A549 treated with AZD9567 at 1 μM for 4 hours (cell line): ENCODE data around the gene DMXL1. TPM values are rescaled to one million over a fixed set of nuclear protein-coding genes. Genes with fewer than 3 reads are reported as not detected.

Experiments
- total RNA-seq: library from RNA; stranded (reverse); fragments of 200-300 nt; extraction: Qiagen RNA extraction; gene quantifications from 5 replicates; pipeline ENCODE4 v1.2.3, GENCODE V29; 2022; ENCODE audit not compliant: insufficient read depth

Gene DMXL1
- 8.1 to 18.7 TPM (median 10.1 TPM) in 5 replicates for total RNA-seq

GRCh38 chr5:119070828-119071560, at the start of gene DMXL1:
TSS of gene DMXL1 (plus strand) at chr5:119071087. CDS start at chr5:119071570, 483 bp downstream.

Other genes with a start within 250 kb of the DMXL1 start
- gene DTWD2, start 82.5 kb upstream of the DMXL1 start, total RNA-seq = 0.58 to 2.0 TPM (median 1.9 TPM) in 5 replicates